ENCODE data around the gene GNG4. TPM values are rescaled to one million over a fixed set of nuclear protein-coding genes. Genes with fewer than 3 reads are reported as not detected.
A peak's percentile ranks its signal among the peaks of the same experiment; 100 is the strongest.

Gene GNG4
- total and polyA plus RNA-seq, 9 of the 15 experiments (the other 6 are each of a cell fraction or from before 2014, with no cell fraction given): 0.06 to 0.58 (median 0.08) TPM; not detected in 4

DNA sequence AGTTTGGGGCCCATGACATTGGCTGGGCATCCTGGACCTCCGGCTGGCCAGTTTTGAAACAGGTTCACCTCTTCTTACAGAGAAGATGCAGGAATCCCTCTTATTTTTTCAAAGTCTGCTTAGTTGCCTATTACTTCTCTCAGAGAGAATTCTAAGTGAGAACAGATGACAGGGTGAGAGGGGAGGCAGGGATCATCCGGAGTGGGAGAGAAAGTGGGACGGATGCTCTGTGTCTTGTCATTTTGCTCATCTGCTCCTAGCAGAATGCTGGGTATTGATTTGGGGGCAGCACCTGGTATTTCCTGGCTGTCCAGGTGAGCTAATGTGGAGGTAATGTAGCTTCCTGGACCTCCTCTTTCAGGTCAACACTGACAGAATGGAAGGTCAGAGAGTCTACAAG lies 32.4 kb downstream of the GNG4 start (continued):
- TF ChIP-seq PATZ1 (CRISPR knock-in tag; IDR thresholded peaks at IDR 0.05; ENCODE audit: borderline replicate concordance): no peak
- no peak for TF ChIP-seq ZNF263 (CRISPR knock-in tag; IDR thresholded peaks at IDR 0.05; ENCODE audit: borderline replicate concordance)
- TF ChIP-seq GABPA (tag; conservative IDR thresholded peaks at IDR 0.05; ENCODE audit: low read depth): no peak

GRCh38 chr1:235614442-235614954 lies 35.1 kb downstream of the GNG4 start:
- no peaks in the 10 kb centered on the region for H3K9me1 ChIP-seq (ENCODE audit: control insufficient read depth, insufficient read depth, low read length)
- H3K4me1 ChIP-seq (replicated peaks in 1 of 2; ENCODE audit: control insufficient read depth in 2 of 2, insufficient read depth in 2 of 2, low read length in 2 of 2): no peaks in the 10 kb centered on the region
- no TSS peak for BruUV-seq (replicated peaks)
- no peaks in the 10 kb centered on the region for H3K36me3 ChIP-seq (ENCODE audit: control insufficient read depth, insufficient read depth, low read length)
- 0% methylated on average over 7 of the region's 7 CpGs for WGBS (ENCODE audit: insufficient coverage, low coverage, missing lambda C conversion rate)
- ChIA-PET CTCF (ENCODE audit: low intra/inter-chr PET ratio) (no interaction called here), POLR2A (interaction anchor here (0.6 to 1.8 kb wide), 4 partner anchors 12 to 1334 kb away, joined by 3 to 6 read pairs (median 4); no protein-coding TSS in a partner anchor)
- H3K4me3 ChIP-seq: no peak overlapping the region
- no peaks in the 10 kb centered on the region for H4K20me1 ChIP-seq (replicated peaks; ENCODE audit: control insufficient read depth, insufficient read depth, low read length)
- no peak overlapping the region for H3K9ac ChIP-seq (ENCODE audit: insufficient read depth in 1 of 2, low read depth in 2 of 2, low read length in 2 of 2)
- H3K9me3 ChIP-seq (replicated peaks; ENCODE audit: control insufficient read depth, insufficient read depth, low read depth, low read length): no peaks in the 10 kb centered on the region
- in situ Hi-C loops (cut with MboI): no loop called here
- no peak overlapping the region for H3K27ac ChIP-seq (ENCODE audit: extremely low read depth, low read depth, low read length)
- ATAC-seq: peak; percentile 70
- no peak for DNase-seq (ENCODE audit: extremely low read depth in 1 of 4, low spot score in 3 of 4)
- no peaks in the 10 kb centered on the region for H3K79me2 ChIP-seq (ENCODE audit: control insufficient read depth, insufficient read depth, low read length)
- TF ChIP-seq CTCF (IDR thresholded peaks at IDR 0.05 in 2 of 3, conservative IDR thresholded peaks at IDR 0.05 in 1 of 3; ENCODE audit: insufficient read depth in 2 of 3, low read depth in 1 of 3, low read length in 3 of 3): peak in 1 of 3 experiments; percentile 21; a peak in 1 of 6 replicates
- TF ChIP-seq NCOA1 (IDR thresholded peaks at IDR 0.05; ENCODE audit: low read depth): no peak
- no peak overlapping the region for H3K4me2 ChIP-seq (ENCODE audit: insufficient read depth, low read length)
- no peak for FAIRE-seq
- no peak overlapping the region for H2AFZ ChIP-seq (ENCODE audit: low read depth, low read length)
- H3K27me3 ChIP-seq (ENCODE audit: control insufficient read depth in 2 of 2, insufficient read depth in 2 of 2, low read length in 2 of 2): peaks cover 12 to 49% of the 10 kb centered on the region in 2 experiments
- intact Hi-C loops (cut with micrococcal nuclease): no loop called here

Data from K562 (cell line).